GM18505 (cell line): ENCODE results near the gene SUGCT.

Experiments
- ATAC-seq: cut with Tn5 transposase; IDR thresholded peaks from one replicate; pipeline ENCODE4 v1.9.1; 2021; ENCODE audit not compliant: unreplicated experiment
- POLR2A ChIP-seq: IDR thresholded peaks from 4 replicates; pipeline ENCODE4 v1.6.1; 2011; ENCODE audit warnings: borderline replicate concordance; ENCODE audit not compliant: insufficient read depth, insufficient read length; ENCODE audit errors: extremely low read depth

SUGCT gene

DNA sequence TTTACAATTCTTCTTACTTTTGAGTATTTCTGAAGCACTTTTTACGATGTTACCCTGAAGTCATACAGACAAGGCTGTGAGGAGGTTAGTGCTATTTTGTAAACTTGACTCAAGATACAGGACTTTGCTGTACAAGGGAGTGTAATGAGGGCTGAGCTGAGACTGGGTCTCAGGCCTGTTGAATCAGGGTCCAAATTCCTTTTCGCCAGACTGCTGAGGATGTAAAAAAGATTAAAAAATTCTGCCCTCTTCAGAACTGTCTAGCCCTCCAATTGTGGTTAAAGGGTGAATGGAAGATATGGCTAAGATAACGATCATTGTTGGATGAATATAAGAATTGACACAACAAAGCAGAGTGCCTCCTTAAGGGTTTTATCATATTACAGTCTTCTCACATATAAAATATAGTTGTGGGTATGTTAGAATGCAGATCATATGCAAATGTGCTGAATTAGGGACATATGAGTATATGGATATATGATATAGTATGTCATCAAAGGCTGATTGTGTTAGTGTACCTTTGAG, 165.4 kb downstream of the SUGCT start:
- no peak for TF ChIP-seq POLR2A
- ATAC-seq, result no peak

DNA sequence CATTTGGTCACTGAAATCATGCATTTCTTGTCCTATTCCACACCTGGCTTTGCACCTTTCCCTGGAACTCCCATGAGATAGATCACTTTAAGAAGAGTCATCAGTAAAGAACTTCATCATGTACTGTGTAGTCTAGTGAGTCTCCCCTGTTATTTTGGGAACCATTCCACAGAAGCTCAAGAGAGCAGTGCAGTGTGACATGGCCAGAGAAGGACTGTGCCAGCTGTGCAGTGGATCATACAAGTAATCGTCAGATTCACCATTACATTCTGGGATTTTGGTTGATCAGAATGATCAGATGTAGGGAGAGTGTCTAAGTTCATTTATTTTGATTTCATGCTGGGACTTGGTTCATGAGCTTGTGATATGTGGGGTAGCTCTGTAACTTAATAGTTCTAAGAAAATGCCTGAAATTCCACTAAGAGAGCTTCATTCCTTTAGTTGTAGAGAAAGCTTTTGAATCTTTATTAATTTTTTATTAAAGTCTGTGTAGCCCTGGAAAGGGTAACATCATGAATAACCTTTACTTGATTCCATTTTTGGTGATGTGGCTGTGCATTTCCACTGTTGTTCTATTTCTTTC, 166.8 kb downstream of the SUGCT start:
- no peak for TF ChIP-seq POLR2A
- ATAC-seq, result no peak

DNA sequence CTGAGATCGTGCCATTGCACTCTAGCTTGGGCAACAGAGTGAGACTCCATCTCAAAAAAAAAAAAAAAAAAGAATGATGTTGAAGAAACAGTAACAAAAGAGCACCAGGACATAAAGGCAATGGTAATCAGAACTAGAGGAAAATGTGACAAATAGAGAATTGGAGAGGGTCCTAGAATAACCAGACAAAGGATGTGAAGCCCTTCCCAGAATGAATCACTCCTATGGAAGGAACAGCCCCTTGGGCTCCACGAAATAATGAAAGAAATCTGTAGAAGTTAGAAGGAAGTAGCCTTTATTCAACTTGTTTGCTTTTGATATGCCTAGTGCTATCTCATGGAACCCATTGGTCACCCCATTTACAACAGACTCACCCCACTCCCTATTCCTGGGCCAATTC, 169.2 kb downstream of the SUGCT start:
- TF ChIP-seq POLR2A, result no peak
- ATAC-seq, result no peak

DNA sequence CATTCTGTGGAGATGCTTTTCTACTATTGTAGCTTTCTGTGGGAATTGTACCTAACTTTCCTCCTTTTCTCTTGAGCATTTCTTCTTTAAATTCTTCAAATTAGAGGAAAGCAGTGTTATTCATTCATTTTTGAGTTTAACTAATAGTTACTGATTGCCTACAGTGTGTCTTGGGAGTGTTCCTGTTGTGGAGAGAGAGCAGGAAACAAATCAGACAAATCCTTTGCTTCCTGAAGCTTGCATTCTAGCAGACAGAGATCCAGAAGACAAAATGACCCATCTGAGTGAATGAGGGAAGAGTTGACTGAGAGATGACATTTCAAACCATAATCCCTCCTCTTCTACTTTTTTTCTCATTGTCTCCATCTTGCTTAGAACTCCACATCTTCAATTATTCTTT, 170.4 kb downstream of the SUGCT start:
- ATAC-seq, result no peak
- TF ChIP-seq POLR2A, result no peak

DNA sequence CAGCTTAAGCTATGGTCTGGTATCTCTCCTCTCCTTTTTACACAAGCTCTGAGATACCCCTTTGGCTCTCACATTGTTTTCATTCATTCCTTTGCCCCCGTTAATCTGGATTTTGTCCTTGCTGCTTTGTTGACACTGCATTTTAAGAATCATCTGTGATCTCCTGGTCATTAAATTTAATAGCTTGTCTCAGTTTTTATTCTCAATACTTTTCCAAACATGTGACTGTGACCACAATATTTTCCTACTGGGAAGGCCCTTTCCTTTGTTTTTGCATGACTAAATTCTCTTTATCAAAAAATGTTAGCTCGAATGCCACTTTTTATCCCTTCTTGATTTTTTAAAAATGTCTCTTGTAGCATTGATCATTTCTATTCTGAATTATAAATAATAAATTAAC, 171.2 kb downstream of the SUGCT start:
- TF ChIP-seq POLR2A, result no peak

DNA sequence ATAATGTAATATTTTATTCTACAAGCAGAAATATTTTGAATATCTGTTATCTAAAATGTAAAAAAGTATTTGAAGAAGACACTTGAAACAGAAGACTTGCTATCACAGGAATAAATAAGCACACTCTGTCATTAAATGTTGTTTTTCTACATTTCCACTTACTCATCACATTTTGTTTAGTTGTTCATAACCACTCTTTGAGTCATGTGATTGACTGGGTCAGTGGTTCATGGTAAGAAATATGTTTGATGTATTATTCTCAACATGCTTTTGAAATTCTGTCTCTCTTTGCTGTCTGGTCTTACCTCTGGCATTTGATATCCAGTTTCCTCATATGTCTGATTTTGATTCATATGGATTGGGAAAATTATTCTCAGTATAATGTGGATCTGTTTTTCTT, 171.8 kb downstream of the SUGCT start:
- ATAC-seq, result no peak
- TF ChIP-seq POLR2A, result no peak

More for the DNA sequence above, 171.2 kb downstream of the SUGCT start:
- ATAC-seq, result no peak

DNA sequence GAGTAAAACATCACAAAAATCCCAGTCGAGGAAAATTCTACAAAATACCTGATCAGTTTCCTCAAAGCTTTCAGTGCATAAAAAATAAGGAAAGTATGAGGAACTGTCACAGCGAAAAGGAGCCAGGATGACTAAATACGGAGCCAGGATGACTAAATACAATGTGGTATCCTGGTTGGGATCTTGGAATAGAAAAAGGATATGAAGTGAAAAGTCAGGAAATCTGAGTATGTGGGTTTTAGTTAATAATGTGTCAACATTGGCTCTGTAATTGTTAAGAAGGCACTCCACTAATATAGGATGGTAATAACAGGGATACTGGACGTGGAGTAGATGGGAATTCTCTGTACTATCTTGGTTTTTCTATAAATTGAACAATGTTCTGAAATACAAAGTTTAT, 175.5 kb downstream of the SUGCT start:
- TF ChIP-seq POLR2A, result no peak
- ATAC-seq, result no peak

DNA sequence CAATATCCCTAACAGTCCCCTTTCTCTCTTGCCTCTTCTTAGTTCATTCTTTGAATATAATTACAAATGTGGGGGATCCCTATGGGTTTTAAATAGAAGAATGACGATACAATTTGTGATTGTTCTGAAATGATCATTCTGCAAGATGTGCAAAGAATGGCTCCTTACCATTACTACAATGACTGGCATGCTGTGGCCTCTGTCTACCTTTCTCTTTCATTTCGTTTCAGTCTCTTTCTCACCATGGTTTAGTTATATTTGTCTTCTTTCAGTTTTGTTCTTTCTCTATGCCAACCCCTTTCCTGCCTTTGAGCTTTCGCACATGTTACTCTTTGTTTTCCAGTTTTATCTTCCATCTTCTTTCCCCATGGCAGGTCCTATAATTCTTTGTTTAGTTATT, 176.5 kb downstream of the SUGCT start:
- ATAC-seq, result peak; percentile 100
- TF ChIP-seq POLR2A, result no peak

DNA sequence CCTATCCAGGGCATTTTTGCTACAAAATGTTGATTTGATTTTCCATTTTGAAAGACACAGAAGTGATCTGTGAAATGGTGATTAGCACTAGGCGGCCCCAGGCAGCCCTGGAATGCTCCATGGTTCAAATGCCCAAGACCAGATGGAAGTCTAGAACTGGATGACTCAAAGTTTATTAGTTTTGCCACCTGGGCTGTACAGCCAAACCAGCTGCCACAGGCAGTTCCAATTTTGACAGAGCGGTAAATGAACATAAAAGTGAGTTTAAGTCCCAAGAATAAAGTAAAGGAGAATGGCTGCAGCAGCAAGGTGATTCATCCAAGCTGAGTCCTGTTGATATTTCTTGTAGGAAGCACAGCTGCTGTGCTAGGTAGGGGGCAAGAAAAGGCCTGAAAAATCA, 180.5 kb downstream of the SUGCT start:
- no peak for TF ChIP-seq POLR2A
- no peak for ATAC-seq

DNA sequence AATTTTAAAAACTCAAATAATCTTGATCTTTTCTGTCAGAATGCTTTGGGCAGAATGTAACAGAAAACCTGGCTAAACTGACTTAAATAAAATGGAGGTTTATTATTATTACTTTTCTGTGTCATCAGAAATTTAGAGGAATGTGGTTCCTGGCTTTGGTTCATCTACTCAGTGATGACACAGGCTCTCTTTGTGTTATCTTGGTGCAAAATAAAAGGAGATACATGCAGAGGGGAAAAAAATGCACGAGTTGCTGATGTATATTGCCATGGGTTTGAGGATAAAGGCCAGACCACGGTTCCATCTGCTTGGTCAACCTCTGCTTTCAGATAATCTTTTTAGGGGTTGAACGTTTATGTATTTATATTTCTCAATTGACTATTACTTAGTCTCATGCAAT, 181.4 kb downstream of the SUGCT start:
- TF ChIP-seq POLR2A, result no peak
- no peak for ATAC-seq

DNA sequence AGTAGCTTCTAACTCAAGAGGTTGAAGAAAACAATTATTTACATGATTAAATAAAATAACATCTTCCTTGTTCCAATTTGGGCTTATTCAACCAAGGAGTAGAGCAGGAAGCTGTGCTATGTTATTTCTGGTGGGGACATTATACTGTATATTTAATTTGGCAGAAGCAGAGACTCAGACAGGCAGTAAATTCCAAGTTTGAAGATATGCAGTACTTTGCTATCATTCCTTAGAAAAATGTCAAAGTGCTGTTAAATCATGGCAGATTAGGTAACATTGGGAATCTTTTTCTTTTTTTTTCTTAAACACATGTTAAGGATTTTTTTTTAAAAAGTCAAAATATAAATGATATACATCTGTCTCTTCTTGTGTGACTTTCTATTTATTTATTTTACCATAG, 190.1 kb downstream of the SUGCT start:
- no peak for ATAC-seq
- no peak for TF ChIP-seq POLR2A

DNA sequence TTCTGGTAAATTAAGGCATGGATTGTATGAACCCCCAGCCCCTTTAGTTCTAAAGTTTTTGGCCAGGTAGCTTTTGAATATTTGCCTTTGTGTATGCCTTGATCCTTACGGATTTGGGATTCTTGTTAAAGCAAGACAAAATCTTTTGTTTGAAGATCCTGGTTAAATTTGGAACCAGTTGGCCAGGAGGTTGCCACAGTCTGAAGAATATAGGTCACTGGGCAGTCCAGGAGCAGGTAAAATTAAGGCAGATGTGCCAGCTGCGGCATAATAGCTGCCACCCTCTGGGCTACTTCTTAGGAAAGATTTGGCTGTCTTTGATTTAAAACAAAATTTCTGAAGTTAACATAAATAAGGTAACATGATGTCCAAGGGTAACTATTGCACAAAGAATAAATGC, 192.3 kb downstream of the SUGCT start:
- TF ChIP-seq POLR2A, result no peak

DNA sequence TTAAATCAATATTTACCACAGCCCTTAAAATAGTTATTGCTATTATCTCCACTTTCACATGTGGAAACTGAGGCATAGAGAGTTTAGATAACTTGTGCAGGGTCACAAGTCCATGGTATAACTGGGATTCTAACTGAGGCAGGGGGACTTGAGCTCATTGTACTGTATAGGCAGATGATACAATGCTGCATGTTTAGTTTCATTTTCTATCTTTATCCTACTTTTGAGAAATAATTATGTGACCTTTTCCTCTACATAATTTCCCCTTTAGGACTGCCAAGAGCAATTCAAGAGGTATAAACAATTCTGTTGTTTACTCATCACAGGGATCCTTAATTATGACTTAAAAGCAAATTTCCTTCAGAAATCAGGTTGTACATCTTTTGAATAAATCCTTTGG, 193.1 kb downstream of the SUGCT start:
- no peak for TF ChIP-seq POLR2A
- no peak for ATAC-seq

More for the DNA sequence above, 192.3 kb downstream of the SUGCT start:
- ATAC-seq, result no peak

DNA sequence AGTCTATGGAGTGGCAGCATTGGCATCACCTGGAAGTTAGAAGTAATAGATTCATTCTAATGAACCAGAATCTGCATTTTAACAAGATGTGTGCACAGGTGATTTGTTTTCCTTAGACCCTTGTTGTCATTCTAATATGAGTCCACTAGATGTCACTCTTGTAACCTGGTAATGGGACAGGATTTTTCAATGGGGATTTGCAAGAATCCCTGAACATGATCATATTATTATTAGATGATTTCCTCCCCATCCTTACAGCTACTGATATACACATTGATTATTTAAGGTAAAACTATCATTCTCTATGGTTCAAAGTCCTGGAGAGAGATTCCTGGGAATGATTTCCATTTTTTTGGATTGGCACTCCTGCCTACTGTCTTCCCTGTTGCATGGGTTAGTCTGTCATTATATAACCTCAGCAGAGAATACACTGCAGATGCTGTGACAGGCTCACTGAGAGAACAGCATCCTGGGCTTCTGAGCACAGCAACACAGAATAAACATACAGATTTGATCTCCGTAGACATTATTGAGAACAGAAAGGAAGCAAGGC, 194.9 kb downstream of the SUGCT start:
- no peak for TF ChIP-seq POLR2A

More for the DNA sequence above, 194.9 kb downstream of the SUGCT start:
- peak; percentile 74 for ATAC-seq
